Measurements from ENCODE around the gene NDUFB7.
"Not testable (repeated sequence)": the region's sequence is repeated elsewhere in the genome, so short reads cannot be mapped to it uniquely, and the experiment has no call there.

NDUFB7 gene

DNA sequence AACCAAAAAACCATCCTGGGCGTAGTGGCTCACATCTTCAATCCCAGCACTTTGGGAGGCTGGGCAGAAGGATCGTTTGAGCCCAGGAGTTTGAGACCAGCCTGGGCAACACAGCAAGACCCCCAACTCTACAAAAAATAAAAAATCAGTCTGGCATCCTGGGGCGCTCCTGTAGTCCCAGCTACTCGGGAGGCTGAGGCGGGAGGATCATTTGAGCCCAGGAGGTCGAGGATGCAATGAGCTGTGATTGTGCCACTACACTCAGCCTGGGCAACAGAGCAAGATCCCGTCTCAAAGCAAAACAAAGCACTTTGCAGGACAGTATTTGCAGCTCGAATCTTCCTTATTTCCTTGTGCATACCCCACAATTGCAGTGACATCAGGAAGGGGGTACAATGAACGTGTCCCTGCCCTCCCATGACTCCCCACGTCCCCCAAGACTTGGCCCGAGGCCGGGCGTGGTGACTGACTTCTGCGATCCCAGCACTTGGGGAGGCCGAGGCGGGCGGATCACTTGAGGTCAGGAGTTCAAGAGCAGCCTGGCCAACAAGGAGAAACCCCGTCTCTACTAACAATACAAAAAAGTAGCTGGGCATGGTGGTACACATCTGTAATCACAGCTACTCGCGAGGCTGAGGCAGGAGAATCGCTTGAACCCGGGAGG is 870 bp downstream of the NDUFB7 start:
- peak overlapping the region; percentile 98 to 100 for H3K4me3 ChIP-seq (ENCODE audit: low read depth in 1 of 2, low read length in 2 of 2)
- H3K27me3 ChIP-seq (ENCODE audit: control insufficient read depth in 1 of 2, insufficient read depth in 2 of 2, low read length in 2 of 2), result no peaks in the 10 kb centered on the region
- H3K36me3 ChIP-seq (ENCODE audit: insufficient read depth, low read length), result peaks cover 10% of the 10 kb centered on the region
- H3K4me1 ChIP-seq (ENCODE audit: insufficient read depth, low read length), result peaks cover 13% of the 10 kb centered on the region
- peak overlapping the region; percentile 86 for H3K27ac ChIP-seq (ENCODE audit: low read depth, low read length)
- peak overlapping the region; percentile 76 for H3K9ac ChIP-seq (ENCODE audit: low read length)
- H3K9me3 ChIP-seq (ENCODE audit: low read length), result no peaks in the 10 kb centered on the region

DNA sequence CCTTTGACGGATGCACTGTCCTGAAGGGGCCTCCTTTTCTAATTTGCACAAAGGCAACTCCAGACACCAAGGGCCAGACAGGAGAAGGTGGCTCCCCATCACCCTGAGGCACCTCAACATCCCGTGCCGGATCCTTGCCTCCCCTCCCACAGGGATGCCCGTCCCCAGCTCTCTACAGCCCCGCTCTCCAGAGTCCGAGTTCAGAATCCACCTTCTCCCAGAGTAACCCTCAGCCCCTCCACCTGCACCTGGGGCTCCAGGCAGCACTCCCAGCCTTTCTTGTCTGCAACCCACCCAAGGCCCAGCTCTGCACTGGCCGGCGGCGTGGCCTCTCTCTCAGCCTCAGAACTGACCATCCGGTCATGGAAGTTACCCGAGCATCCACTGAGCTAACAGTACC is 4.8 kb downstream of the NDUFB7 start:
- Histone ChIP-seq H3K36me3 (ENCODE audit: insufficient read depth, low read length) (peaks cover 12% of the 10 kb centered on the region), H3K9me3 (ENCODE audit: low read length) (no peaks in the 10 kb centered on the region), H3K4me1 (ENCODE audit: insufficient read depth, low read length) (peaks cover 13% of the 10 kb centered on the region), H3K4me3 (ENCODE audit: low read depth in 1 of 2, low read length in 2 of 2) (no peak overlapping the region), H3K9ac (ENCODE audit: low read length) (no peak overlapping the region), H3K27ac (ENCODE audit: low read depth, low read length) (no peak overlapping the region), H3K27me3 (ENCODE audit: control insufficient read depth in 1 of 2, insufficient read depth in 2 of 2, low read length in 2 of 2) (no peaks in the 10 kb centered on the region)

GRCh38 chr19:14566712-14567077 is 5.2 kb downstream of the NDUFB7 start:
- Histone ChIP-seq H3K9me3 (ENCODE audit: low read length) (no peaks in the 10 kb centered on the region), H3K27ac (ENCODE audit: low read depth, low read length) (no peak overlapping the region), H3K27me3 (ENCODE audit: control insufficient read depth in 1 of 2, insufficient read depth in 2 of 2, low read length in 2 of 2) (no peaks in the 10 kb centered on the region), H3K4me3 (ENCODE audit: low read depth in 1 of 2, low read length in 2 of 2) (no peak overlapping the region), H3K36me3 (ENCODE audit: insufficient read depth, low read length) (peaks cover 12% of the 10 kb centered on the region), H3K9ac (ENCODE audit: low read length) (no peak overlapping the region), H3K4me1 (ENCODE audit: insufficient read depth, low read length) (peaks cover 13% of the 10 kb centered on the region)

DNA sequence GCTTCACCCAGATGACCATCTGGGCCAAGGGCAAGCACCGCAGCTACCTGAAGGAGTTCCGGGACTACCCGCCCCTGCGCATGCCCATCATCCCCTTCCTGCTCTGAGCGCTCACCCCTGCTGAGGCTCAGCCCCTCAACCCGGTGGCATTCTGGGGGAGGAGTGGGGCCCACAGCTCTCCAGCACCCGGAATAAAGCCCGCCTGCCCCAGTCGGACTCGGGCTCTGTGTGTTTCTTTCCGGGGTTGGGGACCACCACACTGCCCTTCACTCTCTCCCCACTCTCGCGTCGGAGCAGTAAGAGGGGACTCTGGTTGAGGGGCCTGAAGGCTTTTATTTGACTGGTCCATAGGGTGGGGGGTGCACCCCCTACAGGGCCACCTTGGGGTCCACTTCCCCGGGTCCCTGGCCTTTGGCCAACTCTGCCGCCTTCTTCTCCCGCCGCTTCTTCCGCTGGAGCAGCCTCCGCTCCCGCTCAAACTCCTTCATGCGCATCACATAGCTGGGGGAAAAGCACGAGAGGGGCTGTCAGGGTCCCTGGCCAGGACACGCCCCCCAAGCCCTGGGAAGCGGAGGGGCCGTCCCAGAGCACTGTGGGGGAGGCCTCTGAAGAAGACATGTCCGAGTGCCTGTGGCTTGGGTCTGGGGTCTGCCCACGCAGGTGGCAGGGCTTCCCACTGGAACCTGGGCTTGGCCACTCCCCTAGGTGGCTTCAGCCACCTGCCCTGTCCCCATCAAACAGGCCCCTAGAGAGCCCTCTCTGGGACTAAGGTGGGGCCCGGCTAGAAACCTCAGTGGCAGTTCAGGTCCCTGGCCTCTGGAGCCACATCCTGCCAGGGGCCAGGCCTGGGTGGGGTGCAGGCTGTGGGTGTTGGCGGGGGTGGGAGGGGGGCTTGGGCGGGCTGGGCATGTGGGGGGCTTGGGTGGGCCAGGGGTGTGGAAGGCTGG is 5.8 kb downstream of the NDUFB7 start:
- H3K4me3 ChIP-seq (ENCODE audit: low read depth in 1 of 2, low read length in 2 of 2), result no peak overlapping the region
- no peaks in the 10 kb centered on the region for H3K27me3 ChIP-seq (ENCODE audit: control insufficient read depth in 1 of 2, insufficient read depth in 2 of 2, low read length in 2 of 2)
- H3K9ac ChIP-seq (ENCODE audit: low read length), result no peak overlapping the region
- peaks cover 7% of the 10 kb centered on the region for H3K4me1 ChIP-seq (ENCODE audit: insufficient read depth, low read length)
- H3K9me3 ChIP-seq (ENCODE audit: low read length), result no peaks in the 10 kb centered on the region
- peaks cover 12% of the 10 kb centered on the region for H3K36me3 ChIP-seq (ENCODE audit: insufficient read depth, low read length)
- H3K27ac ChIP-seq (ENCODE audit: low read depth, low read length), result no peak overlapping the region

GRCh38 chr19:14565298-14565679 is 6.6 kb downstream of the NDUFB7 start:
- Histone ChIP-seq H3K36me3 (ENCODE audit: insufficient read depth, low read length) (peaks cover 12% of the 10 kb centered on the region), H3K4me1 (ENCODE audit: insufficient read depth, low read length) (no peaks in the 10 kb centered on the region), H3K4me3 (ENCODE audit: low read depth in 1 of 2, low read length in 2 of 2) (no peak overlapping the region), H3K27ac (ENCODE audit: low read depth, low read length) (no peak overlapping the region), H3K9ac (ENCODE audit: low read length) (no peak overlapping the region), H3K27me3 (ENCODE audit: control insufficient read depth in 1 of 2, insufficient read depth in 2 of 2, low read length in 2 of 2) (no peaks in the 10 kb centered on the region), H3K9me3 (ENCODE audit: low read length) (no peaks in the 10 kb centered on the region)

DNA sequence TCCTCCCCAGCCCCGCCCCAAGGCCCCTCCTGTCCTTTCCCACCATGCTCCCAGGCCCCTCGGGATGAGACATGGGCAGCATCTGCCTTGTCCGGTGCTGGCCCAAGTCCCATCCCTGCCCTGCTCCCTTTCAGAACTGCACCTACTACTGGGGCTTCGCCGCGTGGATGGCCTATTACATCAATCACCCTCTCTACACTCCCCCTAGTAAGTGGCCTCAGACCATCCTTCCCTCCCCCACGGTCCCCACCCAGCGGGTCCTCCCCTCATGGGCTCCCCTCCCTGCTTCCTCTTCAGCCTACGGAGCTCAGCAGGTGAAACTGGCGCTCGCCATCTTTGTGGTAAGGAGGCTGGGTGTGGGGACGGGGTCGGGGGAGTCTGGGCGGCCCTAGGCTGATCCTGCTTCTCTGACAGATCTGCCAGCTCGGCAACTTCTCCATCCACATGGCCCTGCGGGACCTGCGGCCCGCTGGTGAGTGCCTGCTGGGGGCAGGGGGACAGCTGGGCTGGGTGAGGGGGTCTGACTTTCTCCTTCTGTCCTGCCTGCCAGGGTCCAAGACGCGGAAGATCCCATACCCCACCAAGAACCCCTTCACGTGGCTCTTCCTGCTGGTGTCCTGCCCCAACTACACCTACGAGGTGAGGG is 7.1 kb downstream of the NDUFB7 start:
- not testable (repeated sequence) for H3K4me3 ChIP-seq (ENCODE audit: low read depth in 1 of 2, low read length in 2 of 2); H3K9me3 ChIP-seq (ENCODE audit: low read length); H3K27ac ChIP-seq (ENCODE audit: low read depth, low read length); H3K9ac ChIP-seq (ENCODE audit: low read length); H3K4me1 ChIP-seq (ENCODE audit: insufficient read depth, low read length); H3K27me3 ChIP-seq (ENCODE audit: control insufficient read depth in 1 of 2, insufficient read depth in 2 of 2, low read length in 2 of 2)
- H3K36me3 ChIP-seq (ENCODE audit: insufficient read depth, low read length), result peaks cover 12% of the 10 kb centered on the region

DNA sequence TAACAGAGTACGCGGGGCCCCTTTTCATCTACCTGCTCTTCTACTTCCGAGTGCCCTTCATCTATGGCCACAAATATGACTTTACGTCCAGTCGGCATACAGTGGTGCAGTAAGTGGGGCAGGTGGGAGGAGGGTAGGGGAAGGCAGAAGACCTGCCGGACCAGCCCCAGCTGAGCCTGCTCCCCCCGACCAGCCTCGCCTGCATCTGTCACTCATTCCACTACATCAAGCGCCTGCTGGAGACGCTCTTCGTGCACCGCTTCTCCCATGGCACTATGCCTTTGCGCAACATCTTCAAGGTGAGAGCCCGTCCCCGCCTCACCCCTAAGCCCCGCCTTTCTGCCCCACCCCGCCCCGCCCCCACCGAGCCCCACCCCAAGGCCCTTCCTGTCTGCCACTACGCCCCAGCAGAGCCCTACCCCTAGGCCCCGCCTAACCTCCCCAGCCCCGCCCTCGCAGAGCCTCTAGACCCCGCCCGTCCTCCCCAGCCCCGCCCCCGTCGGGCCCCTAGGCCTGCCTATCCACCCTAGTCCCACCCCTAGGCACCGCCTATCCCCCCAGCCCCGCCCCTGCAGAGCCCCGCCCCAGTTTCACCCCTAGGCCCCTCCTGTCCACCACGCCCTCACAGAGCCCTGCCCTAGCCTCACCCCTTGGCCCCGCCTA is 7.7 kb downstream of the NDUFB7 start:
- Histone ChIP-seq H3K27ac (ENCODE audit: low read depth, low read length) (no peak overlapping the region), H3K4me1 (ENCODE audit: insufficient read depth, low read length) (no peaks in the 10 kb centered on the region), H3K36me3 (ENCODE audit: insufficient read depth, low read length) (peaks cover 5% of the 10 kb centered on the region), H3K4me3 (ENCODE audit: low read depth in 1 of 2, low read length in 2 of 2) (no peak overlapping the region), H3K9ac (ENCODE audit: low read length) (no peak overlapping the region), H3K27me3 (ENCODE audit: control insufficient read depth in 1 of 2, insufficient read depth in 2 of 2, low read length in 2 of 2) (no peaks in the 10 kb centered on the region), H3K9me3 (ENCODE audit: low read length) (no peaks in the 10 kb centered on the region)

DNA sequence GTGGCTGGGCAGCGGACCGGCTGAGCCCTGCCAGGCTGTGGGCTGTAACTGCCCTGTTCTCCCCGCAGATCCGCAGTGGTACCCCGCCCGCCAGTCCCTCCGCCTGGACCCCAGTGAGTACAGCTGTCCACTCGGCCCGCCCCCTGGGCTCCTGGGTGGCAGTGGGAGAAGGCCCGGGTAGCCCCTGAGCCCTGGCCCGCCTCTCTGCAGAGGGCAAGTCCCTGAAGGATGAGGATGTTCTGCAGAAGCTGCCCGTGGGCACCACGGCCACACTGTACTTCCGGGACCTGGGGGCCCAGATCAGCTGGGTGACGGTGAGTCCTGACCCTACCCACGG is 8.3 kb downstream of the NDUFB7 start:
- Histone ChIP-seq H3K4me1 (ENCODE audit: insufficient read depth, low read length) (no peaks in the 10 kb centered on the region), H3K9ac (ENCODE audit: low read length) (no peak overlapping the region), H3K27me3 (ENCODE audit: control insufficient read depth in 1 of 2, insufficient read depth in 2 of 2, low read length in 2 of 2) (no peaks in the 10 kb centered on the region), H3K4me3 (ENCODE audit: low read depth in 1 of 2, low read length in 2 of 2) (no peak overlapping the region), H3K27ac (ENCODE audit: low read depth, low read length) (no peak overlapping the region), H3K36me3 (ENCODE audit: insufficient read depth, low read length) (peaks cover 5% of the 10 kb centered on the region), H3K9me3 (ENCODE audit: low read length) (no peaks in the 10 kb centered on the region)

- H3K27me3 ChIP-seq (ENCODE audit: control insufficient read depth in 1 of 2, insufficient read depth in 2 of 2, low read length in 2 of 2), result no peaks in the 10 kb centered on the region
- no peaks in the 10 kb centered on the region for H3K4me1 ChIP-seq (ENCODE audit: insufficient read depth, low read length)
- H3K4me3 ChIP-seq (ENCODE audit: low read depth in 1 of 2, low read length in 2 of 2), result no peak overlapping the region
- no peak overlapping the region for H3K27ac ChIP-seq (ENCODE audit: low read depth, low read length)
- peaks cover 5% of the 10 kb centered on the region for H3K36me3 ChIP-seq (ENCODE audit: insufficient read depth, low read length)
- no peaks in the 10 kb centered on the region for H3K9me3 ChIP-seq (ENCODE audit: low read length)
- no peak overlapping the region for H3K9ac ChIP-seq (ENCODE audit: low read length)
Observed at GRCh38 chr19:14562660-14563589, 8.9 kb downstream of the NDUFB7 start.

DNA sequence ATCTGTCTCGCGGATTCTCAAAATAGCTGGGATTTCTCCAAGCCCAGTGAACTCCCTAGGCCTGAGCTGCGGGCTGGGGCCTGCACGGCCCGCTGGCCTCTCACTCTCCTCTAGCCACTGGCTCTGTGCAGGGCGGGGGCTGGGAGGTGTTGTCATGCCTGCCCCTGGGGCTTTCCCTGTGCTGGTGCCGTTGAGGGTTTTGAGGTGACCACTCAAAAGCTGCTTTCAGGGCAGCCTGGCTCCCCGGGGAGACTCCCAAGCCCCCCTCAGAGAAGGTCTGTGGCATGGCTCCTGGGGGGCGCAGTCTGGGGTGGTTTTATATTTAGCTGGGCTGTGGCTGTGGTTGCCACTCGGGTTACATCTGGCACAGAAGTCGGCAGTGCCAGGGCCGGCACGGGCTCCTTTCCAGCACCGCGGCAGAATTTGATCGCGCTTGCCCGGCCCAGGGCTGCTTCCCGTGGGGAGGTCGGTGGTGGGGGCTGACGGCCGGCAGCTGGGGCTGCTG is 10.0 kb downstream of the NDUFB7 start:
- Histone ChIP-seq H3K36me3 (ENCODE audit: insufficient read depth, low read length) (peaks cover 5% of the 10 kb centered on the region), H3K27me3 (ENCODE audit: control insufficient read depth in 1 of 2, insufficient read depth in 2 of 2, low read length in 2 of 2) (no peaks in the 10 kb centered on the region), H3K9ac (ENCODE audit: low read length) (no peak overlapping the region), H3K9me3 (ENCODE audit: low read length) (no peaks in the 10 kb centered on the region), H3K4me1 (ENCODE audit: insufficient read depth, low read length) (no peaks in the 10 kb centered on the region), H3K4me3 (ENCODE audit: low read depth in 1 of 2, low read length in 2 of 2) (no peak overlapping the region), H3K27ac (ENCODE audit: low read depth, low read length) (no peak overlapping the region)

Data from muscle layer of colon (tissue), 2 donors.